ENCODE measurements around the gene SLC17A8.

GRCh38 chr12:100371146-100371545, 14.3 kb downstream of the SLC17A8 start:
- TF ChIP-seq CTCF (conservative IDR thresholded peaks at IDR 0.05) (no peak), EZH2 (IDR thresholded peaks at IDR 0.05; ENCODE audit: low read depth) (no peak)

Measured in PC-9 (cell line).